ENCODE results near the gene CSE1L. TPM values are rescaled to one million over a fixed set of nuclear protein-coding genes. Genes with fewer than 3 reads are reported as not detected.

Gene CSE1L
- total RNA-seq, 1 experiment from 2014 or later, result 158 TPM

DNA sequence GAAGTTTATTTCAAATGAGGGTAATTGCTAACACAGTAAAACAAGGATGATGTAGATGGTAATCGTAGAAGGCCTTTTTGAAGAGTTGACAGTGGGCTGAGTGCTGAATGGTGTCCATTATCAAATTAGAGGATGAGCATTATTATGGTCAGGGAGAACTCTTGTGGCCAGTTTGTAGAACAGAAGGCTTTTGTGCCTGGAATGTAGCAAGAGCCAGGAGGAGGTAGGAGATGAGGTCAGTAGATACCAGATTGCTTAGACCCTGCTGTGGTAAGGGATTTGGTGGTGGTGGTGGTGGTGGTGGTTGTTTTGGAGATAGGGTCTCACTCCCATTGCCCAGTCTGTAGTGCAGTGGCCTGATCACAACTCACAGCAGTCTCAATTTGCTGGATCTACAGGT is 6.2 kb downstream of the CSE1L start:
- Histone ChIP-seq H3K27ac (ENCODE audit: low read depth, low read length) (no peak overlapping the region), H3K36me3 (ENCODE audit: control insufficient read depth in 1 of 2, insufficient read depth in 2 of 2, low read length in 2 of 2) (peaks cover 2 to 42% of the 10 kb centered on the region in 2 experiments; a peak in 3 of 4 replicates), H3K4me3 (replicated peaks in 1 of 2; ENCODE audit: low read depth in 1 of 2, low read length in 2 of 2) (no peak overlapping the region), H3K9me2 (ENCODE audit: insufficient read depth) (no peaks in the 10 kb centered on the region), H2AFZ (ENCODE audit: low read depth, low read length, poor library complexity, severe bottlenecking) (no peak overlapping the region), H3K9me3 (ENCODE audit: control insufficient read depth in 1 of 2, insufficient read depth in 1 of 2, low read depth in 1 of 2, low read length in 2 of 2) (no peaks in the 10 kb centered on the region), H3K4me2 (ENCODE audit: low read length) (no peak overlapping the region), H3K4me1 (ENCODE audit: control insufficient read depth in 1 of 2, insufficient read depth in 2 of 2, low read length in 2 of 2) (peaks cover 12 to 14% of the 10 kb centered on the region in 2 experiments), H4K20me1 (ENCODE audit: insufficient read depth) (peaks cover 63% of the 10 kb centered on the region), H3K27me3 (ENCODE audit: insufficient read depth, low read length) (no peaks in the 10 kb centered on the region), H3K79me2 (ENCODE audit: insufficient read depth, low read length) (peaks cover 100% of the 10 kb centered on the region), H3K9ac (ENCODE audit: low read length) (no peak overlapping the region)
- no peak for TF ChIP-seq YY1 (IDR thresholded peaks at IDR 0.05; ENCODE audit: extremely low read depth, insufficient replicate concordance, low read depth, low read length)
- no peak for TF ChIP-seq REST (IDR thresholded peaks at IDR 0.05; ENCODE audit: low read depth)
- no peak for TF ChIP-seq CBX3 (IDR thresholded peaks at IDR 0.05; ENCODE audit: low read depth)
- no peak for TF ChIP-seq SIN3A (IDR thresholded peaks at IDR 0.05; ENCODE audit: low read depth)
- TF ChIP-seq CEBPB (IDR thresholded peaks at IDR 0.05; ENCODE audit: low read depth), result no peak
- no peak for TF ChIP-seq RAD21 (IDR thresholded peaks at IDR 0.05; ENCODE audit: low read depth)
- TF ChIP-seq FOSL1 (IDR thresholded peaks at IDR 0.05; ENCODE audit: low read depth), result no peak
- TF ChIP-seq ZNF274 (IDR thresholded peaks at IDR 0.05; ENCODE audit: low read depth, low read length), result no peak
- TF ChIP-seq TCF7L2 (IDR thresholded peaks at IDR 0.05; ENCODE audit: borderline replicate concordance, extremely low read depth, insufficient read depth, insufficient read length), result no peak
- no peak for TF ChIP-seq JUND (IDR thresholded peaks at IDR 0.05)
- no TSS peak for BruUV-seq (replicated peaks)
- no peak for DNase-seq (ENCODE audit: low read depth, low spot score)
- CTCF ChIA-PET, result no interaction called here
- RAD21 ChIA-PET (ENCODE audit: low non-redundant PET in 1 of 2, low total read pairs in 2 of 2, uncharacterized antibody in 2 of 2, unreplicated experiment in 2 of 2), result no interaction called here
- peak; percentile 52; the same call in 1 of the 2 replicates for ATAC-seq
- intact Hi-C loops (cut with micrococcal nuclease), result no loop called here
- POLR2A ChIA-PET, result no interaction called here
